OCI-LY1 (cell line): Measurements from ENCODE around the gene TMEM178B.

Source experiments
- H2AFZ ChIP-seq: fragments of 200-600 bp; sonication (generic), shearing (Covaris generic); 2 replicates; pipeline ENCODE4 v1.6.0; 2014; ENCODE audit warnings: antibody characterized with exemption, mild to moderate bottlenecking, low read length
- H3F3A ChIP-seq: fragments of 200-600 bp; sonication (generic), shearing (Covaris generic); 2 replicates; pipeline ENCODE4 v1.6.0; 2014; ENCODE audit warnings: mild to moderate bottlenecking, antibody characterized with exemption, low read length, moderate library complexity; ENCODE audit not compliant: insufficient read depth
- H3K27ac ChIP-seq: fragments of 200-600 bp; sonication (generic); 2 replicates; pipeline ENCODE4 v1.5.1; 2014; ENCODE audit warnings: low read length, mixed run types, mild to moderate bottlenecking, low read depth; ENCODE audit not compliant: poor library complexity, severe bottlenecking
- H3K27me3 ChIP-seq: fragments of 200-600 bp; sonication (generic); 2 replicates; pipeline ENCODE4 v1.6.0; 2014; ENCODE audit warnings: antibody characterized with exemption, mild to moderate bottlenecking, low read length, moderate library complexity; ENCODE audit not compliant: insufficient read depth
- H3K36me3 ChIP-seq: fragments of 200-600 bp; sonication (generic); 2 replicates; pipeline ENCODE4 v1.6.1; 2014; ENCODE audit warnings: mild to moderate bottlenecking, antibody characterized with exemption, low read length, moderate library complexity, mixed read lengths; ENCODE audit not compliant: insufficient read depth
- H3K4me1 ChIP-seq: fragments of 200-600 bp; sonication (generic); 2 replicates; pipeline ENCODE4 v1.5.1; 2014; ENCODE audit warnings: mild to moderate bottlenecking, low read length, moderate library complexity; ENCODE audit not compliant: insufficient read depth, severe bottlenecking
- H3K4me2 ChIP-seq: fragments of 200-600 bp; sonication (generic), shearing (Covaris generic); 2 replicates; pipeline ENCODE4 v1.6.1; 2014; ENCODE audit warnings: low read length
- H3K4me3 ChIP-seq: fragments of 200-600 bp; sonication (generic); 2 replicates; pipeline ENCODE4 v1.5.1; 2014; ENCODE audit warnings: low read length, low read depth, mild to moderate bottlenecking, mixed read lengths; ENCODE audit not compliant: poor library complexity, severe bottlenecking
- H3K79me2 ChIP-seq: fragments of 200-600 bp; shearing (Covaris generic); 2 replicates; pipeline ENCODE4 v1.6.1; 2016; ENCODE audit warnings: mixed run types, low read length, mixed read lengths; ENCODE audit not compliant: insufficient read depth
- H3K9ac ChIP-seq: fragments of 200-600 bp; sonication (generic), shearing (Covaris generic); 2 replicates; pipeline ENCODE4 v1.6.1; 2014; ENCODE audit warnings: mild to moderate bottlenecking, low read length, mixed read lengths
- H3K9me2 ChIP-seq: fragments of 200-600 bp; sonication (generic), shearing (Covaris generic); 2 replicates; pipeline ENCODE4 v1.6.1; 2014; ENCODE audit warnings: low read depth, mild to moderate bottlenecking, low read length, mixed read lengths
- H3K9me3 ChIP-seq: fragments of 200-600 bp; shearing (Covaris generic); 2 replicates; pipeline ENCODE4 v1.6.1; 2014; ENCODE audit warnings: low read length, mixed read lengths
- H4K20me1 ChIP-seq: fragments of 200-600 bp; sonication (generic), shearing (Covaris generic); 2 replicates; pipeline ENCODE4 v1.6.0; 2016; ENCODE audit warnings: mild to moderate bottlenecking, low read length; ENCODE audit not compliant: insufficient read depth
- EZH2 ChIP-seq: fragments of 200-600 bp; sonication (generic), shearing (Covaris generic); IDR thresholded peaks from 2 replicates; pipeline ENCODE4 v1.8.0; 2017; ENCODE audit warnings: borderline replicate concordance, mixed run types, mild to moderate bottlenecking, antibody characterized with exemption, low read length, moderate library complexity, mixed read lengths
- TF ChIP-seq, protein P1 (sequence below): fragments of 200-600 bp; sonication (generic), shearing (Covaris generic); IDR thresholded peaks from 2 replicates; pipeline ENCODE4 v1.5.1; 2017; ENCODE audit warnings: mild to moderate bottlenecking, antibody characterized with exemption, low read length, moderate library complexity, mixed read lengths

Gene TMEM178B

GRCh38 chr7:141042222-141043193, 31.4 kb upstream of the TMEM178B start:
- Histone ChIP-seq H3K27me3 (no peaks in the 10 kb centered on the region), H3F3A (no peaks in the 10 kb centered on the region), H3K9me3 (no peaks in the 10 kb centered on the region), H3K4me3 (no peak overlapping the region), H3K36me3 (no peaks in the 10 kb centered on the region), H2AFZ (no peak overlapping the region), H3K4me1 (no peaks in the 10 kb centered on the region), H3K9me2 (no peaks in the 10 kb centered on the region), H3K79me2 (no peaks in the 10 kb centered on the region), H3K4me2 (no peak overlapping the region), H3K9ac (no peak overlapping the region), H4K20me1 (no peaks in the 10 kb centered on the region), H3K27ac (no peak overlapping the region)
- TF ChIP-seq EZH2: no peak

- Histone ChIP-seq H3K9me3 (no peaks in the 10 kb centered on the region), H3K9me2 (no peaks in the 10 kb centered on the region), H3K79me2 (no peaks in the 10 kb centered on the region), H3K27me3 (no peaks in the 10 kb centered on the region), H3F3A (no peaks in the 10 kb centered on the region), H3K4me3 (no peak overlapping the region), H3K4me1 (no peaks in the 10 kb centered on the region), H2AFZ (no peak overlapping the region), H3K9ac (no peak overlapping the region), H3K27ac (no peak overlapping the region), H3K4me2 (no peak overlapping the region), H4K20me1 (no peaks in the 10 kb centered on the region), H3K36me3 (no peaks in the 10 kb centered on the region)
- TF ChIP-seq EZH2: no peak
- TF ChIP-seq, protein P1, sequence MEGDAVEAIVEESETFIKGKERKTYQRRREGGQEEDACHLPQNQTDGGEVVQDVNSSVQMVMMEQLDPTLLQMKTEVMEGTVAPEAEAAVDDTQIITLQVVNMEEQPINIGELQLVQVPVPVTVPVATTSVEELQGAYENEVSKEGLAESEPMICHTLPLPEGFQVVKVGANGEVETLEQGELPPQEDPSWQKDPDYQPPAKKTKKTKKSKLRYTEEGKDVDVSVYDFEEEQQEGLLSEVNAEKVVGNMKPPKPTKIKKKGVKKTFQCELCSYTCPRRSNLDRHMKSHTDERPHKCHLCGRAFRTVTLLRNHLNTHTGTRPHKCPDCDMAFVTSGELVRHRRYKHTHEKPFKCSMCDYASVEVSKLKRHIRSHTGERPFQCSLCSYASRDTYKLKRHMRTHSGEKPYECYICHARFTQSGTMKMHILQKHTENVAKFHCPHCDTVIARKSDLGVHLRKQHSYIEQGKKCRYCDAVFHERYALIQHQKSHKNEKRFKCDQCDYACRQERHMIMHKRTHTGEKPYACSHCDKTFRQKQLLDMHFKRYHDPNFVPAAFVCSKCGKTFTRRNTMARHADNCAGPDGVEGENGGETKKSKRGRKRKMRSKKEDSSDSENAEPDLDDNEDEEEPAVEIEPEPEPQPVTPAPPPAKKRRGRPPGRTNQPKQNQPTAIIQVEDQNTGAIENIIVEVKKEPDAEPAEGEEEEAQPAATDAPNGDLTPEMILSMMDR: no peak
Observed at GRCh38 chr7:141043616-141044015, 30.2 kb upstream of the TMEM178B start.

GRCh38 chr7:141045126-141045841, 28.6 kb upstream of the TMEM178B start:
- Histone ChIP-seq H3K4me1 (no peaks in the 10 kb centered on the region), H3K27ac (no peak overlapping the region), H3K9ac (no peak overlapping the region), H3K4me3 (no peak overlapping the region), H3K4me2 (no peak overlapping the region), H4K20me1 (no peaks in the 10 kb centered on the region), H3K36me3 (no peaks in the 10 kb centered on the region), H3K9me2 (no peaks in the 10 kb centered on the region), H3K9me3 (no peaks in the 10 kb centered on the region), H3F3A (no peaks in the 10 kb centered on the region), H3K27me3 (no peaks in the 10 kb centered on the region), H2AFZ (no peak overlapping the region), H3K79me2 (no peaks in the 10 kb centered on the region)
- TF ChIP-seq, protein P1: no peak
- no peak for TF ChIP-seq EZH2
